Brain microvascular endothelial cell (primary cell): ENCODE data around the gene ROR1.

Experiments
- DNase-seq: peaks from one replicate; pipeline ENCODE4 v3.0.0-alpha.2; 2020
- H3K27ac ChIP-seq: fragments of 250-450 bp; sonication (Bioruptor Pico); 2 replicates; pipeline ENCODE4 v1.5.1; 2020; ENCODE audit warnings: mild to moderate bottlenecking, moderate library complexity
- H3K27me3 ChIP-seq: fragments of 250-450 bp; sonication (Bioruptor Pico); replicated peaks from 2 replicates; pipeline ENCODE4 v1.5.1; 2020; ENCODE audit warnings: mild to moderate bottlenecking
- H3K36me3 ChIP-seq: fragments of 250-450 bp; sonication (Bioruptor Pico); replicated peaks from 2 replicates; pipeline ENCODE4 v1.5.1; 2020; ENCODE audit warnings: mild to moderate bottlenecking
- H3K4me3 ChIP-seq: 2 replicates; pipeline ENCODE4 v1.5.1; 2011; ENCODE audit warnings: low read depth, mild to moderate bottlenecking, control low read depth, low read length, moderate library complexity
- in situ Hi-C: cut with HindIII; loops from 2 replicates; pipeline ENCODE4 v1.10.0; 2017; ENCODE audit warnings: low sequenced_read_pairs, low pct_ligation_motif_present
- TF ChIP-seq, protein P1 (sequence below): IDR thresholded peaks from 2 replicates; pipeline ENCODE4 v1.5.1; 2011; ENCODE audit warnings: low read depth, mild to moderate bottlenecking, moderate library complexity, low read length, control low read depth, inconsistent platforms; ENCODE audit errors: missing control alignments

ROR1 gene

DNA sequence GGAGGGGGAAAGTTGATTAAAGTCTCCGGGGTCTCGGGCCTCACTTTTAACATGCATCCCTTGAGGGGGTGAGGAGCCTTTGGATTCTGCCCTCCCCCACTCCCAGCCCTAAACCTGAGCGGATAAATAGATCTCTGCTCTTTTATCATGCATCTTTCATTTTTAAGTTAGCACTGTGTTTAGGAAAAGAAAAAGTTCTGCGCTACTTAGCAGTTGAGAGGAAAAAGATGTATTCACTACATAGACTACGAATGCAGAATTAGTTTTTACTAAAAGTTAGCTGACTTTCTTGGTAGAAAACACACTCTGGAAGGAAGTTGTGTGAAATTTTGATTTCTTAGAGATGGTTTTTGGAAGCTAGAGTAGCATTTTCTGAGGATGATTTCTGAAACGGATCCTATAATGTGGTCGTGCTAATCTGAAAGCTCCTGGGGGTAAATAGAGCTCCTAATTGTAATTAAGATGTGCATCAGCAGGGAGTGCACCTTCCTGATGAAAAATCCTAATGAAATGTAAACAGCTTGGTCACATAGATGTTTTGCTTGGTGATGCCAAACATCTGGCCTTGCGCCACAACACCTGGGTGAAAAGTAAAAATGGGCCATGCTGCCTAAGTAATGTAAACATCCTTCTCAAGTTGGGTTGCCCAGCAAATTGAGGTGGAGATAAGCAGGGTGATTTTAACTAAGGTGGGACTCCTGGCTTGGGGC lies 1.8 kb downstream of the ROR1 start:
- TF ChIP-seq, protein P1, sequence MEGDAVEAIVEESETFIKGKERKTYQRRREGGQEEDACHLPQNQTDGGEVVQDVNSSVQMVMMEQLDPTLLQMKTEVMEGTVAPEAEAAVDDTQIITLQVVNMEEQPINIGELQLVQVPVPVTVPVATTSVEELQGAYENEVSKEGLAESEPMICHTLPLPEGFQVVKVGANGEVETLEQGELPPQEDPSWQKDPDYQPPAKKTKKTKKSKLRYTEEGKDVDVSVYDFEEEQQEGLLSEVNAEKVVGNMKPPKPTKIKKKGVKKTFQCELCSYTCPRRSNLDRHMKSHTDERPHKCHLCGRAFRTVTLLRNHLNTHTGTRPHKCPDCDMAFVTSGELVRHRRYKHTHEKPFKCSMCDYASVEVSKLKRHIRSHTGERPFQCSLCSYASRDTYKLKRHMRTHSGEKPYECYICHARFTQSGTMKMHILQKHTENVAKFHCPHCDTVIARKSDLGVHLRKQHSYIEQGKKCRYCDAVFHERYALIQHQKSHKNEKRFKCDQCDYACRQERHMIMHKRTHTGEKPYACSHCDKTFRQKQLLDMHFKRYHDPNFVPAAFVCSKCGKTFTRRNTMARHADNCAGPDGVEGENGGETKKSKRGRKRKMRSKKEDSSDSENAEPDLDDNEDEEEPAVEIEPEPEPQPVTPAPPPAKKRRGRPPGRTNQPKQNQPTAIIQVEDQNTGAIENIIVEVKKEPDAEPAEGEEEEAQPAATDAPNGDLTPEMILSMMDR: no peak
- H3K4me3 ChIP-seq: peak overlapping the region; percentile 76
- peak overlapping the region; percentile 65 for H3K27ac ChIP-seq
- in situ Hi-C loops: no loop called here
- no peaks in the 10 kb centered on the region for H3K36me3 ChIP-seq
- H3K27me3 ChIP-seq: no peaks in the 10 kb centered on the region
- no peak for DNase-seq

DNA sequence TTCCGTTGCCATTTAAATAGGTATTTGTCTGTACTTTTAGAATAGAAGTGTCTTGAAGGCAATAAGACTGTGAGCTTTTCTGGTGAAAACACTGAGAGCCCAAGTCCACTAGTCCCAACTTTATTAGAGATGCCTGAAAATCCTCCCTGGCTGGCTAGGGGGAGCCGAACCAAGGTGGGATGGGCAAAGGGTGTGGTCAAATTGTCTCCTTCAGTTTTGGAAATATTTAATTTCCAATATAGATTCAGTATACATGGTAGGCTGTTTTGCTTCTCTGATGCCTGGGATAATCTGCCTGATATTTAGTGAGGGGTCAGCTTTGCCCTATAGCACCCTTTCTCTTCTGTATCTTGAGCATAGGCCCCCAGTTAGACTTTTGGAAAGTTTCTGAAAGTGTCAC lies 3.5 kb downstream of the ROR1 start:
- no peak overlapping the region for H3K4me3 ChIP-seq
- in situ Hi-C loops: no loop called here
- no peak overlapping the region for H3K27ac ChIP-seq
- no peaks in the 10 kb centered on the region for H3K36me3 ChIP-seq
- H3K27me3 ChIP-seq: no peaks in the 10 kb centered on the region
- DNase-seq: no peak
- TF ChIP-seq, protein P1: peak; percentile 39

DNA sequence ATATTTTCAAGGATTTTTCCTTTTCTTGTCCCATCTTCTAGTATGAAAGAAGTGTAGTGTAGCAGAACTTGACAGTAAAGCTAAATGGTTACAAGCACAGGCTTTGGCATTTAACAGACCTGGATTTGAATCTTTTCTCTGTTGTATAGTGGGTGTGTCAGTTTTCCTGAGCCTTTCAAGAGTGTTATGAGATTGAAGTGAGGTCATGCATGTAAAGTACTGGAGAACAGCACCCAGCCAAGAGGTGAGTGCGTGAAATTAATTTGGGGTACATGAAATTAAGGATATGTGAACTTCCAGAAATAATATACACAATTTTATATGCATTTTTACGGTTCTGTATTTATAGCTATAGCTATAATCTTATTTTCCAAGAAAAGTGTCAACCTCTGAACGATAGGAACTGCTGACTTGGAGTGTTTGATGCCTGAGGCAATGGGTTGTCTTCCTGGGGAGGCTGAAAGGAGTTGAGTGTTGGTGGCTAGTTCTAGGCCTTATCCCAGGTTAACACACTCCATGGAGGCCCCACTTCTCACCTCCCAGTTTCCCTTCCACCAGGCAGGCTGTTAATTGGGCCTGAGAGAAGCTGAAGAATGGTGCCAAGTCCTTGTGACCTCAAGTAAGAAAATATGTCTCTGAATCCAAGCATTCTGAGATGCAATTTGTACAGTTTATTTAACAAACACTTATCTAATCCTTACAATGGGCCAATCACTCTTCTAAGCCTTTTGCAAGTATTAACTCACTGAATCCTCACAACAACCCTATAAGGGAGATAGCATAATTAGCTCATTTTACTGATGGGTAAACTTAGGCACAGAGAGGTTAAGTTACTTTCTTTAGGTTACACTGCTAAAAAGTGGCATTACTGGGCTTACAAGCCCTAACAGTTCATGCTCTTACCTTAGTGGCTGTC lies 4.4 kb downstream of the ROR1 start:
- in situ Hi-C loops: no loop called here
- Histone ChIP-seq H3K36me3 (no peaks in the 10 kb centered on the region), H3K4me3 (no peak overlapping the region), H3K27ac (no peak overlapping the region), H3K27me3 (no peaks in the 10 kb centered on the region)
- TF ChIP-seq, protein P1: no peak
- DNase-seq: no peak

DNA sequence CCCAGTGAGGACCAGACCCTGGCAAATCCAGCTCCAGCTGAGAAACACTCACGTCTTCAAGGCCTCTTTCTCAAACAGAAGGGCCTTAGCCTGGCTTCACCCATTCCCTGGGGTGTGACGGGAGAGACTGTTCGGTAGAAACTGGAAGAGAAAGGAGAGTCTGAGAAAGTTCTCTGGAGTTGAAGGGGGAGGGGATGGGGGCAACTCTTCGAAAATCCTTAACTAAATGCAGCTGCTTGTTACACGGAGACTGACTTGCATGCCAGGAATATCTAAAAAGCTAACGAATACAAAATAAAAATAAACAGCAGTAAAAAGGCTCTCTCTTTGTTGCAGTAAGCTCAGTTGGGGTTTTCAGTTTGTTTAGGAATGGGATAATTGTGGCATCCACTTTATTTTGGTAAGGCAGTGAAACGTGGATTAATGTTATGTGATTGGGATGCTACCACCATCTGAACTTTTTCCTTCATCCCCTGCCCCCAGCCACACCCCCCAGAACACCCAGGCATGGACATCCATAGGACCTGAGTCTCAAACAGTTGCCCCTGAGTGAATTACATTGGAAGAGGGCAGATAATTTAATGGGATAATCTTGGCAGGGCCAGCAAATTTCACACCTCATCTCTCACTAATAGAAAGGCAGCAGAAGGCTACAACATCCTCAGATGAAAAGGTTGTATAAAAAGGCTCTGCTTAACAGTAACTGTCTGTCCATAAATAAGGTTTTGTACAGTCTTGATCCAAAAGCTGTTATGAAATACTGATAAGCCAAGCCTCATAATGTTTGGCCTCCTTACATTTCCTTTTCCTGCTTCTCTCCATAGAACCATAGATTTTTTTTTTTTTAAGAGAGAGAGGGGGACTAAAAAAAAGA lies 5.8 kb downstream of the ROR1 start:
- no peak overlapping the region for H3K4me3 ChIP-seq
- in situ Hi-C loops: no loop called here
- H3K36me3 ChIP-seq: no peaks in the 10 kb centered on the region
- DNase-seq: no peak
- no peak overlapping the region for H3K27ac ChIP-seq
- TF ChIP-seq, protein P1: no peak
- no peaks in the 10 kb centered on the region for H3K27me3 ChIP-seq

DNA sequence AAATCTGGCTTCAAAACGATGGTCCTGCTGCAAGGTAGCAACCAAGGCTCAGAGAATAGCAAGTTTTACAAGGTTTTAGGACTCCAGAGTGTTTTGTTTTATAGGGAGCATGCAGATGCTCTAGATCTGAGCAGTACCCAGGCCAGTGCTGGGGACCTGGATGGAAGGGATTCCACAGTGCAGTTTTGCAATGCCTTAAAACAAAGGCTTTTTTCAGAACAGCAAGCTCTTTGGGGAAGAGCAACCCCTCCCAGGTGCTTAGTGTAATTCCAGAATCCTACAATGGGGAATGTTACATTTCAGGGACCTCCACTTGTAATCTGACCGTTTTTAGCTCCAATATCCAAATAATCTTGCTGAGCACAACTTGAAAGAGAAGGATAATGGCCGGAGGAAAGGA lies 6.7 kb downstream of the ROR1 start:
- H3K27ac ChIP-seq: no peak overlapping the region
- TF ChIP-seq, protein P1: no peak
- H3K36me3 ChIP-seq: no peaks in the 10 kb centered on the region
- in situ Hi-C loops: no loop called here
- no peak overlapping the region for H3K4me3 ChIP-seq
- DNase-seq: no peak
- H3K27me3 ChIP-seq: no peaks in the 10 kb centered on the region
